CD4-positive, alpha-beta memory T cell (primary cell): Measurements from ENCODE around the gene TGM6. TPM values are rescaled to one million over a fixed set of nuclear protein-coding genes. Genes with fewer than 3 reads are reported as not detected.

Experiments
- CTCF ChIA-PET: fragments of 350-600 bp; sonication (Branson Sonifier 250); formaldehyde crosslinking; loops from one replicate; lab custom pipeline; 2021; ENCODE audit warnings: inconsistent platforms; ENCODE audit not compliant: partially characterized antibody; lab: Charles Lee
- POLR2A ChIA-PET: fragments of 350-600 bp; sonication (Branson Sonifier 250); formaldehyde crosslinking; loops from one replicate; lab custom pipeline; 2021; ENCODE audit not compliant: partially characterized antibody; lab: Charles Lee
- DNase-seq, 5 donors: peaks; one replicate each; pipeline versions ENCODE4 v3.0.0 to v3.0.0-alpha.2; 2020 to 2022; ENCODE audit warnings: mixed read lengths in 1 of 5
- H3K27ac ChIP-seq: one replicate; pipeline ENCODE4 v1.7.0; 2013; ENCODE audit warnings: low read depth, low read length
- H3K27me3 ChIP-seq: 2 replicates; pipeline ENCODE4 v1.7.0; 2013; ENCODE audit warnings: mild to moderate bottlenecking, low read length, moderate library complexity; ENCODE audit not compliant: insufficient read depth
- H3K36me3 ChIP-seq: 2 replicates; pipeline ENCODE4 v1.7.0; 2013; ENCODE audit warnings: mild to moderate bottlenecking, low read length, moderate library complexity; ENCODE audit not compliant: insufficient read depth
- H3K4me1 ChIP-seq: 2 replicates; pipeline ENCODE4 v1.7.0; 2013; ENCODE audit warnings: mild to moderate bottlenecking, low read length, moderate library complexity; ENCODE audit not compliant: insufficient read depth
- H3K4me3 ChIP-seq, 2 donors: one replicate each; pipeline ENCODE4 v1.7.0; 2013; ENCODE audit warnings: low read length in 2 of 2, mild to moderate bottlenecking in 1 of 2
- H3K9me3 ChIP-seq, 2 donors: one replicate each; pipeline ENCODE4 v1.7.0; 2013; ENCODE audit warnings: low read length in 2 of 2, control low read depth in 1 of 2; ENCODE audit not compliant: control insufficient read depth in 1 of 2
- H3K27ac Mint-ChIP-seq, 7 donors: one replicate each; pipeline ENCODE4 v1.8.0; 2020 to 2021; ENCODE audit warnings: mixed read lengths in 7 of 7, mild to moderate bottlenecking in 6 of 7, inconsistent platforms in 3 of 7, moderate library complexity in 3 of 7
- H3K27me3 Mint-ChIP-seq, 2 donors: one replicate each; pipeline ENCODE4 v1.8.0; 2020 to 2021; ENCODE audit warnings: mixed read lengths in 2 of 2
- H3K36me3 Mint-ChIP-seq, 2 donors: one replicate each; pipeline ENCODE4 v1.8.0; 2020 to 2021; ENCODE audit warnings: mixed read lengths in 2 of 2, inconsistent platforms in 1 of 2, mild to moderate bottlenecking in 1 of 2
- H3K4me1 Mint-ChIP-seq, 4 donors: one replicate each; pipeline ENCODE4 v1.8.0; 2020 to 2021; ENCODE audit warnings: mixed read lengths in 4 of 4, mild to moderate bottlenecking in 1 of 4
- H3K4me3 Mint-ChIP-seq, 8 donors: one replicate each; pipeline ENCODE4 v1.8.0; 2020 to 2021; ENCODE audit warnings: mixed read lengths in 8 of 8, mild to moderate bottlenecking in 7 of 8, moderate library complexity in 6 of 8, inconsistent platforms in 3 of 8
- H3K9me3 Mint-ChIP-seq, 8 donors: one replicate each; pipeline ENCODE4 v1.8.0; 2020 to 2021; ENCODE audit warnings: mixed read lengths in 8 of 8, mild to moderate bottlenecking in 5 of 8, inconsistent platforms in 3 of 8, moderate library complexity in 1 of 8
- intact Hi-C: fragments of 100-400 bp; cut with micrococcal nuclease; formaldehyde crosslinking; loops from one replicate; pipeline ENCODE4 v1.15.1; 2023
- polyA plus RNA-seq, 2 donors: library from polyadenylated mRNA; unstranded; fragments of 300-500 nt; fragmentation: Illumina TruSeq; gene quantifications; one replicate each; pipeline ENCODE4 v1.2.3, GENCODE V29; 2021
- total RNA-seq, 2 experiments: library from RNA; stranded (reverse); gene quantifications; one replicate each; pipeline ENCODE4 v1.2.3, GENCODE V29; 2021

Gene TGM6
- total and polyA plus RNA-seq, 4 experiments from 2014 or later = not detected

DNA sequence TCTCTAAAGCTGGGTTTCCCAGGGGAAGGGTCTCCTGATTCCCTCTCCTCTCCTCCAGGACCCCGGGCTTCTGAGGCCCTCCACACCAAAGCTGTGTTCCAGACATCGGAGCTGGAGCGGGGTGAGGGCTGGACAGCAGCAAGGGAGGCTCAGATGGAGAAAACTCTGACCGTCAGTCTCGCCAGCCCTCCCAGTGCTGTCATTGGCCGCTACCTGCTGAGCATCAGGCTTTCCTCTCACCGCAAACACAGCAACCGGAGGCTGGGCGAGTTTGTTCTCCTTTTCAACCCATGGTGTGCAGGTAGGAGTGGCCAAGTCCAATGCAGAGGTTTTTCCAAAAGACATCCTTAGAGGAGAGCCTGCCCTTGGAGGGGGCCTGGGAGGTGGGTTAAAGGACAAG is 14.4 kb downstream of the TGM6 start:
- H3K27me3 Mint-ChIP-seq = peaks cover 4% of the 10 kb centered on the region in 2 donors
- H3K4me1 Mint-ChIP-seq = no peaks in the 10 kb centered on the region
- ChIA-PET POLR2A (no interaction called here), CTCF (interaction anchor here (1.3 kb wide), 1 partner anchor 12 kb away, joined by 4 read pairs; no protein-coding TSS in a partner anchor)
- Histone ChIP-seq H3K27me3 (no peaks in the 10 kb centered on the region), H3K4me3 (no peak overlapping the region), H3K9me3 (no peaks in the 10 kb centered on the region), H3K36me3 (no peaks in the 10 kb centered on the region), H3K27ac (no peak overlapping the region), H3K4me1 (no peaks in the 10 kb centered on the region)
- no peaks in the 10 kb centered on the region for H3K36me3 Mint-ChIP-seq
- no peak overlapping the region for H3K27ac Mint-ChIP-seq
- H3K4me3 Mint-ChIP-seq = no peak overlapping the region
- DNase-seq = no peak
- intact Hi-C loops = no loop called here
- peaks cover 0 to 10% (median 2%) of the 10 kb centered on the region in 8 donors for H3K9me3 Mint-ChIP-seq

DNA sequence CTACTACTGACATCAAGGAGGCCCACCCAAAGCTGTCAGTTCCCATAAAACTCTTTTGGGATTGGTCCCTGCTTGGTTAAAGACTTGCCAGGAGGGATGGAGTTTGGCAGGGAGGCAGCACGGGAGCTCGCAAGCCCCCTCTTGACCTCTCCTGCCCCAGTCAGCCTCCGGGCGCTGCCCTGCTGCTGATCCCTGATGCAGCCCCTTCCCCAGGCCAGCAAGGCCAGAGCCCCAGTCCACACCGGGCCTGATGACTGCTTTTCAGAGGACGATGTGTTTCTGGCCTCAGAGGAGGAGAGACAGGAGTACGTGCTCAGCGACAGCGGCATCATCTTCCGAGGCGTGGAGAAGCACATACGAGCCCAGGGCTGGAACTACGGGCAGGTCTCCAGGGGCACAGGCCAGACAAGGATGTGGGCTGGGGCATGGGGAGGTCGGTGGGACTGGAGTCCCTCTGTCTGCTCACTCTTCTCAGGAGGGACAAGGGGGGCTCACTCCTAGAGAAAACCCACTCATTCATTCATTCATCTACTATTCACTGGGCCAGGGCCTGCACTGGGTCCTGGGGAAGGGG is 15.6 kb downstream of the TGM6 start:
- H3K36me3 ChIP-seq = no peaks in the 10 kb centered on the region
- Mint-ChIP-seq H3K27me3 (peaks cover 0 to 4% of the 10 kb centered on the region in 2 donors), H3K9me3 (peaks cover 0 to 10% (median 0%) of the 10 kb centered on the region in 8 donors), H3K4me3 (no peak overlapping the region), H3K4me1 (no peaks in the 10 kb centered on the region), H3K27ac (no peak overlapping the region), H3K36me3 (no peaks in the 10 kb centered on the region)
- H3K27ac ChIP-seq = no peak overlapping the region
- DNase-seq = no peak
- no peak overlapping the region for H3K4me3 ChIP-seq
- no peaks in the 10 kb centered on the region for H3K9me3 ChIP-seq
- intact Hi-C loops = no loop called here
- ChIA-PET POLR2A (no interaction called here), CTCF (interaction anchor here (0.9 to 1.3 kb wide), 2 partner anchors 10 to 13 kb away, joined by 3 to 4 read pairs; no protein-coding TSS in a partner anchor)
- H3K4me1 ChIP-seq = no peaks in the 10 kb centered on the region
- no peaks in the 10 kb centered on the region for H3K27me3 ChIP-seq

DNA sequence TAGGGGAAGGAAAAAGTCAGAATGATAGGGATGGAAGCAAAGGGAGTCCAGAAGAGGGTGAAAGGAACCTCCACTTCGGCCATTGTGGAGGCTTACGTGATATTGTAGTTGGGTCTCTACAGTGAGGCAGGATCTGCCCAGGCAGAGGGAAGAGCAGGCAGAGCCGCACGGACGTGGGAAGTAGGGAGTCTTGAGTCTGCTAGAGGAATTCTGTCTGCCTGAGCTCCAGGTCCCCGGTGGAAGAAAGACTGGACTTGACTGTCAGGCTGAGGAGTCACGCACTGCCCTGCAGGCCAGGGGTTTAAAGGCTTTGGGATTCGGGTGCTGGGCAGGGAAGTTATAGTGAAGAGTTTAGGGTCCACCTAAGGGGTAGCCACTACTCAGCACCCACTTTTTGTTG is 16.4 kb downstream of the TGM6 start:
- H3K27me3 Mint-ChIP-seq = peaks cover 0 to 4% of the 10 kb centered on the region in 2 donors
- H3K27me3 ChIP-seq = no peaks in the 10 kb centered on the region
- H3K4me3 ChIP-seq = no peak overlapping the region
- intact Hi-C loops = no loop called here
- H3K9me3 ChIP-seq = no peaks in the 10 kb centered on the region
- no peak for DNase-seq
- ChIA-PET POLR2A (no interaction called here), CTCF (no interaction called here)
- no peak overlapping the region for H3K27ac ChIP-seq
- H3K4me1 ChIP-seq = no peaks in the 10 kb centered on the region
- no peak overlapping the region for H3K27ac Mint-ChIP-seq
- H3K4me3 Mint-ChIP-seq = no peak overlapping the region
- no peaks in the 10 kb centered on the region for H3K36me3 ChIP-seq
- H3K9me3 Mint-ChIP-seq = peaks cover 0 to 10% (median 0%) of the 10 kb centered on the region in 8 donors
- H3K4me1 Mint-ChIP-seq = no peaks in the 10 kb centered on the region
- no peaks in the 10 kb centered on the region for H3K36me3 Mint-ChIP-seq

DNA sequence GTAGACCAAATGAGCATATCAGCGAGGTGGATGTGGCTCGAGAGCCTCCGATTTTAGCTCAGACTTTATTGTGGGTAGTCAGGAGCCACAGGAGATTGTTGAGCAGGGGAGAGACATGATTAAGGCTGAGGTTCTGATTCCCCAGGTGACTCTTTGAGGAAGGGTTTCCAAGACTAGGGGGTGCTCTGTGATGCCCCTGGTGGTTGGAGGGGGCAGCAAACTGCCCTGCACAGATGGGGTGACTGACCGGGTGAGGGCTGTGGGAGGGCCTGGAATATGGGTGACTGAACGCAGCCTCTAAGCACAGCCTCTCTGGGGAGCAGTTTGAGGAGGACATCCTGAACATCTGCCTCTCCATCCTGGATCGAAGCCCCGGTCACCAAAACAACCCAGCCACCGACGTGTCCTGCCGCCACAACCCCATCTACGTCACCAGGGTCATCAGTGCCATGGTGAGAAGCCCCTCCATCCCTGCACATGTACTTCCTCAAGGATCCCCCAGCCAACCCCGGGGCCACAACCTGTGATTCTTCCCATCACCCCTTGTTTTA is 17.0 kb downstream of the TGM6 start:
- Histone ChIP-seq H3K9me3 (no peaks in the 10 kb centered on the region), H3K36me3 (no peaks in the 10 kb centered on the region), H3K27me3 (no peaks in the 10 kb centered on the region), H3K4me1 (no peaks in the 10 kb centered on the region), H3K27ac (no peak overlapping the region), H3K4me3 (no peak overlapping the region)
- peaks cover 0 to 10% (median 0%) of the 10 kb centered on the region in 8 donors for H3K9me3 Mint-ChIP-seq
- POLR2A ChIA-PET = no interaction called here
- DNase-seq = no peak
- no peak overlapping the region for H3K4me3 Mint-ChIP-seq
- CTCF ChIA-PET = no interaction called here
- no peak overlapping the region for H3K27ac Mint-ChIP-seq
- intact Hi-C loops = no loop called here
- peaks cover 0 to 4% of the 10 kb centered on the region in 2 donors for H3K27me3 Mint-ChIP-seq
- no peaks in the 10 kb centered on the region for H3K4me1 Mint-ChIP-seq
- no peaks in the 10 kb centered on the region for H3K36me3 Mint-ChIP-seq

DNA sequence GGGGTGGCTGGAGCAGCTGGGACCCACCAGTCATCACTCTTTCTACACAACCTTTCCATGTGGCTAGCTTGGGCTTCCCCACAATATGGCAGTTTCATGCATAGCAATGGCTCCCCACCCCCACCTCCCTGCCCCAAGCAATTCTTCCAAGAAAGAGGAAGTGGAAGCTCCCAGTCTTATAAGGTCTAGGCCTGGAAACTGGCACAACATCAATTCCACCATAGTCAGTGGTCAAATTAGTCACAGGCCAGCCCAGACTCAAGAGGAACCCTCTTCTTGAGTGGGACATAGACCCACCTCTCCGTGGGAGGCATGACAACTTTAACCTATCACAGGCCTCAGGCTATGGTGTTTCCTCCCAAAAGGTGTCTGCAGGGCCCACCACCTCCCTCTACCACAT is 17.7 kb downstream of the TGM6 start:
- Histone ChIP-seq H3K9me3 (no peaks in the 10 kb centered on the region), H3K27me3 (no peaks in the 10 kb centered on the region), H3K4me3 (no peak overlapping the region), H3K27ac (no peak overlapping the region), H3K4me1 (no peaks in the 10 kb centered on the region), H3K36me3 (no peaks in the 10 kb centered on the region)
- Mint-ChIP-seq H3K27ac (no peak overlapping the region), H3K27me3 (peaks cover 0 to 4% of the 10 kb centered on the region in 2 donors), H3K9me3 (peaks cover 0 to 10% (median 0%) of the 10 kb centered on the region in 8 donors), H3K4me3 (no peak overlapping the region), H3K36me3 (no peaks in the 10 kb centered on the region), H3K4me1 (no peaks in the 10 kb centered on the region)
- intact Hi-C loops = no loop called here
- ChIA-PET POLR2A (no interaction called here), CTCF (no interaction called here)
- DNase-seq = no peak

DNA sequence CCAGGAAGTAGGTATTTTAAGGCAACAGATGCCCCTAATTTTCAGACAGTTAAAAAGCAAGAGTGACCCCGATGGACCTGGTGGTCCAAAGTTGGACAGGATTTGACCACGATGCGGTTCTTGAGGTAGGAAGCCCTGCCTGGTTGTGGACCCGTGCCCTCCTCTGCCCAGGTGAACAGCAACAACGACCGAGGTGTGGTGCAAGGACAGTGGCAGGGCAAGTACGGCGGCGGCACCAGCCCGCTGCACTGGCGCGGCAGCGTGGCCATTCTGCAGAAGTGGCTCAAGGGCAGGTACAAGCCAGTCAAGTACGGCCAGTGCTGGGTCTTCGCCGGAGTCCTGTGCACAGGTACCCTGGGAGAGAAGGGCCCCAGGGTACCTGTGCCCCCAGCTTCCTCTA is 18.7 kb downstream of the TGM6 start:
- POLR2A ChIA-PET = no interaction called here
- Mint-ChIP-seq H3K27me3 (peaks cover 0 to 4% of the 10 kb centered on the region in 2 donors), H3K9me3 (peaks cover 0 to 10% (median 0%) of the 10 kb centered on the region in 8 donors), H3K4me3 (no peak overlapping the region), H3K36me3 (no peaks in the 10 kb centered on the region), H3K4me1 (no peaks in the 10 kb centered on the region), H3K27ac (no peak overlapping the region)
- DNase-seq = no peak
- Histone ChIP-seq H3K4me3 (no peak overlapping the region), H3K27ac (no peak overlapping the region), H3K9me3 (no peaks in the 10 kb centered on the region), H3K36me3 (no peaks in the 10 kb centered on the region), H3K4me1 (no peaks in the 10 kb centered on the region), H3K27me3 (no peaks in the 10 kb centered on the region)
- intact Hi-C loops = no loop called here
- CTCF ChIA-PET = no interaction called here

DNA sequence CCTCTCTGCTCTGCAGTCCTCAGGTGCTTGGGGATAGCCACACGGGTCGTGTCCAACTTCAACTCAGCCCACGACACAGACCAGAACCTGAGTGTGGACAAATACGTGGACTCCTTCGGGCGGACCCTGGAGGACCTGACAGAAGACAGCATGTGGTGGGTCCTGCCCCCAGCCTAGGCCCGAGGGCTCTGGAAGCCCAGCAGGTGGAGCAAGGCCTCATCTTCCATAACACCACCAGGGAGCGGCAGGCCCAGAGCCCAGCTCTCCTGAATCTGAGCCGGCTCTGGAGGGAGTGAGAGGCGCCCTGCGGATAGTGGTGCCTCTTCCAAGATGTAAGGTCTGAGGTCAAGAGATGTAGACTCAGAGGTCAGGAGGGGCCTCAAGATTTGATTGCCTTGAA is 19.6 kb downstream of the TGM6 start:
- Mint-ChIP-seq H3K36me3 (peaks cover 0 to 3% of the 10 kb centered on the region in 2 donors), H3K9me3 (peaks cover 0 to 17% (median 4%) of the 10 kb centered on the region in 8 donors), H3K27ac (no peak overlapping the region), H3K27me3 (peaks cover 0 to 7% of the 10 kb centered on the region in 2 donors), H3K4me3 (no peak overlapping the region), H3K4me1 (no peaks in the 10 kb centered on the region)
- no peaks in the 10 kb centered on the region for H3K27me3 ChIP-seq
- no peaks in the 10 kb centered on the region for H3K9me3 ChIP-seq
- no peaks in the 10 kb centered on the region for H3K4me1 ChIP-seq
- ChIA-PET POLR2A (no interaction called here), CTCF (no interaction called here)
- no peak for DNase-seq
- intact Hi-C loops = no loop called here
- no peak overlapping the region for H3K4me3 ChIP-seq
- H3K36me3 ChIP-seq = no peaks in the 10 kb centered on the region
- no peak overlapping the region for H3K27ac ChIP-seq
